PFSK-1 (cell line): Measurements from ENCODE around the gene TMTC2.

ENCODE experiments used
- FOXP2 ChIP-seq: optimal IDR thresholded peaks from 2 replicates; pipeline ENCODE3; 2011; ENCODE audit warnings: borderline replicate concordance, control low read depth, inconsistent platforms; ENCODE audit not compliant: insufficient read depth; ENCODE audit errors: extremely low read length, extremely low read depth
- POLR2AphosphoS5 ChIP-seq: IDR thresholded peaks from 2 replicates; pipeline ENCODE4 v1.6.1; 2012; ENCODE audit warnings: low read depth, mild to moderate bottlenecking, control low read depth, low read length, moderate library complexity
- REST ChIP-seq, 2 experiments: IDR thresholded peaks; 2 replicates each; pipeline versions ENCODE4 v1.6.1 to v1.8.0; 2011 to 2012; ENCODE audit warnings: low read depth in 2 of 2, low read length in 2 of 2, control low read depth in 1 of 2, inconsistent platforms in 1 of 2, mild to moderate bottlenecking in 1 of 2, moderate library complexity in 1 of 2; ENCODE audit not compliant: insufficient read depth in 1 of 2
- SIN3A ChIP-seq: IDR thresholded peaks from 2 replicates; pipeline ENCODE4 v1.6.1; 2012; ENCODE audit warnings: mild to moderate bottlenecking, low read length, moderate library complexity, borderline replicate concordance; ENCODE audit not compliant: insufficient read depth
- TAF1 ChIP-seq: IDR thresholded peaks from 2 replicates; pipeline ENCODE4 v1.6.1; 2012; ENCODE audit warnings: low read length, control low read depth, borderline replicate concordance; ENCODE audit not compliant: insufficient read depth

- TF ChIP-seq TAF1: no peak
- TF ChIP-seq SIN3A: no peak
- no peak for TF ChIP-seq REST (IDR thresholded peaks at IDR 0.05; ENCODE audit: insufficient read depth in 1 of 2, low read depth in 2 of 2, low read length in 2 of 2)
- no peak for TF ChIP-seq POLR2AphosphoS5
- TF ChIP-seq FOXP2: no peak
Measured at GRCh38 chr12:82998509-82998908, 311.8 kb downstream of the TMTC2 start.
